ENCODE results near the gene VEGFA.

- no peak for TF ChIP-seq EZH2 (IDR thresholded peaks at IDR 0.05; ENCODE audit: borderline replicate concordance, insufficient read depth, low read length, poor library complexity, severe bottlenecking)
- no peak for TF ChIP-seq CTCF (IDR thresholded peaks at IDR 0.05; ENCODE audit: poor library complexity, severe bottlenecking)
- TF ChIP-seq EP300 (conservative IDR thresholded peaks at IDR 0.05; ENCODE audit: poor library complexity, severe bottlenecking) = no peak
- TF ChIP-seq REST (IDR thresholded peaks at IDR 0.05; ENCODE audit: borderline replicate concordance) = no peak
- no peak for TF ChIP-seq SMC3 (conservative IDR thresholded peaks at IDR 0.05; ENCODE audit: poor library complexity)
- no peak for TF ChIP-seq MXI1 (conservative IDR thresholded peaks at IDR 0.05; ENCODE audit: poor library complexity, severe bottlenecking)
- TF ChIP-seq RAD21 (conservative IDR thresholded peaks at IDR 0.05) = no peak
- TF ChIP-seq TAF1 (IDR thresholded peaks at IDR 0.05; ENCODE audit: low read depth) = no peak
These were observed 46.2 kb upstream of the VEGFA start for GRCh38 chr6:43723737-43724295.

Measured in neural cell (in vitro differentiated cells).